ENCODE measurements around the gene CAMK1.
A peak's percentile ranks its signal among the peaks of the same experiment; 100 is the strongest.

The CAMK1 gene

DNA sequence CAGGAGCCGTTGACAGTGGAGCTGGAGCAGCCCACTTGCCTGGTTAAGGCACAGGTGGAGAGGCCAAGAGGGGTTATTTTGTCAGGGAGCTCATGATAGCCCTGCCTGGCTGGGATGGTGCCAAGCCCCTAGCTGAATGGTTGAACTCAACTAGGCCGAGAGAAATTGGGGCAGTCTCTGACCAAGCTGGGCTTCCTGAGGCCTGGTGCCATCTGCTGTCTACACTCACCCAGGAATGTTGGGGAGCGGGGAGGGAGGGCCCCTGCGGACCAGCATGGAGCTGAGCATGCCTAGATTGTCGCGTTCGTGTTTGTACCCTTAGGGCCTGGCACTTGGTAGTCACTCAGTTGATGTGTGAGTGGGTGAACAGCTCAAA, 37.0 kb downstream of the CAMK1 start:
- DNase-seq = no peak

DNA sequence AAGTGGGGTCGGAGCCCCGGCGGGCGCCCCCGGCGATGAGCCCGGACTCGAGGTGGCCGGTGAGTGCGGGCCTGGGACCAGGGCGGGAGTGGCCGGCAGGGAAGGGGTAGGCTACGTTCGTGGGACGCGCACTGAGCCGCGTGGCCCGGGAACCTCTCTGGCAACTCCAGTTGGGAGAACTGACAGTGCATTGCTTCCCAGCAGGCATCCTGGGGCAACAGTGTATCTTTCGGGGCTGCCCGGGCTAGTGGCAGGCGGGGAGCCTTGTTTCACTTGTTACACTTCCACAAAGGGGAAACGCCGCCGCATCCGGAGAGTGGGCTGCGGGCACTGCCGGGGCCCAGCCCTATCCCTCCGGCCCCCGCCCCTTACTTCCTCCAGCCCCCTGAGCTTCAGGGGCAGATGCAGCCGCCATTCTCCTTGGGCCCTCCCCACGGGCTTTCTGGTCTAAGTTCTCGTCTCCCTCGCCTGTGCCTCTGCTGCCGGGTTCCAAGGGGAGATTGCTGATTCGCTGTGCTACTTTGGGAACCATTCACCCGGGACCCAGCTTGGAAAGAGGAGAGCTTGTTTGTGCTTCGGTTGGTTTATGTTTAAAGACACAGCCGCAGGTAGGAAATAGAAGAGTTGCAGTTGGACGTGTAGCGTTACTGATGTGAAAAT, 37.5 kb downstream of the CAMK1 start:
- peak; percentile 41 for DNase-seq

DNA sequence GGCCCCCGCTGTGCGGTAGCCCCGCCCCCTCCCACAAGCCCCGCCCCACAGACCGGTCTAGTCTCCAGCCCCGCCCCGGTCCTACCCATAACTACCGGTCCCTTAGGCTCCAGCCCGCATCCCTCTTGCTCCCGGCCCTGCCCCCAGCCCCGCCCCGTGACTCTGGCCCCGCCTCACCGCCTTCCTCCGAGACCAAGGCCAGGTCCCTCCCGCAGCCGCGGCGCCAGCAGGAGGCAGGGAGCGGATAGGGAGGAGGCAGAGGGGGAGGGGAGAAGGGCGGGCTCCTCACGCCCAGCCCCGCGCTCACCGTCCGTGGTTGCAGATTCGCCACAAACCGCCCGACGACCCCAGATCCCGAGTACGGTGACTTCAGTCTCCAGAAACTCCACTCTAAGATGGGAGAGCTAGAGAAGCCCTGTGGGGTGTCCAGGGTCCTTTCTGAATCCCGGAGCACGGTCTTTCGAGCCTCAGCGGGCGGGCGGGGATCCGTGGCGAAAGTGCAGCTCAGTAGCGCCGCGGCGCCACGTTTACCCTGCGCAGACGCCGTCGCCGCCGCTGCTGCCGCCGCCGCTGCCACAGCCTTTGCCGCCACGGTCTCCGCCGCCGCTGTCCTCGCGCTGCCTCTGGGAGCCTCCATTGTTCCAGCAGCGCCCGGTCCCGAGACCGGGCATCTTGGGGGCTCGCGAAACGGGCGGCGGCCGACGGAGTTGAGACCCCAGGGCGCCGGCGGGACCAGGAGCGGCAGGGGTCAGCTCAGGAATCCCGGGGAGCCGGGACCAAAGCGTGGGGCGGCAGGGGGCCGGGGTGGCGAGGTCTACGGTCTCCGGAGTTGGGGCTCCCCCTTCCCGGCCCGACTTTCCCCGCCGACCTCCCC, 38.3 kb downstream of the CAMK1 start, which contains the start of gene BRPF1:
TSS of gene BRPF1 (plus strand) at position 530 of the 874 bp plus-strand sequence. CDS start 2,406 bp downstream, outside the sequence.
- peak; percentile 100 for DNase-seq

DNA sequence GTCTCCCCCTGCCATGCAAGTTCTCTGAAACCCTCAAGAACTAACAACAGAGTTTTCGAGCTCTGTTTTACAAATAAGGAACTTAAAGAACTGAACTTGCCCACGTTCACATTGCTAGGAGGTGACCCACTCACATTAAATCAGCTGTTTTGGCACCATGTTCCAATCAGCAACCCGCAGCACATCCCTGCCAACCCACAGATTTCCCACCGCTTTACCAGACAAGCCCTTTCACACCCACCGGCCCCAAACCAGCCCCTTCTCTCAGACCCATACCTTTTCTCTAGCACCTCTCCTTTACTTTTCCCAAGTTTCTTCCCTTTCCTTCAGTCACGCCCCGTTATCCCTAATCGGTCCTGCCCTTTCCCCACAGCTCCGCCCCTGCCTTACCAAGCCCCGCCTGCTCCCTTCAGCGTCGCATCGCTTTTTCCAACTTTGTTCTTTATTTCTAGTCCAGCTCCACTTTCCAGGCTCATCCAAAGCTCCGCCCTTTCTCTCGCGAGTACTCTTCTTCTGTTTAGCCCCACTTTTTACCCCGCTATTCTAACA, 39.0 kb downstream of the CAMK1 start:
- DNase-seq = no peak

DNA sequence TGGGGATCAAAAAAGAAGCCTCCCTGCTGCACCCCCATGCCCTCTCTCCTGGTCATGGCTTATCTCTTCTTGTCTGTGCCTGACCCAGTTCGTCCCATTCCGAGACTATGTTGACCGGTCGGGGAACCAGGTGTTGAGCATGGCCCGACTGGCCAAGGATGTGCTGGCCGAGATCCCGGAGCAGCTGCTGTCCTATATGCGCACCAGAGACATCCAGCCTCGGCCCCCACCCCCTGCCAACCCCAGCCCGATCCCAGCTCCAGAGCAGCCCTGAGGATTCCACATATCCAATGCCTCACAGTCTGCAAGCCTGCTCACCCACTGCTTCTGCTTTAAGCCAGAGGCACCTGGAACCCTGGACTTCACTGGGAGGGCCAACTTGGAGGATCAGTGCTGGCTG, 40.3 kb downstream of the CAMK1 start:
- DNase-seq = no peak

DNA sequence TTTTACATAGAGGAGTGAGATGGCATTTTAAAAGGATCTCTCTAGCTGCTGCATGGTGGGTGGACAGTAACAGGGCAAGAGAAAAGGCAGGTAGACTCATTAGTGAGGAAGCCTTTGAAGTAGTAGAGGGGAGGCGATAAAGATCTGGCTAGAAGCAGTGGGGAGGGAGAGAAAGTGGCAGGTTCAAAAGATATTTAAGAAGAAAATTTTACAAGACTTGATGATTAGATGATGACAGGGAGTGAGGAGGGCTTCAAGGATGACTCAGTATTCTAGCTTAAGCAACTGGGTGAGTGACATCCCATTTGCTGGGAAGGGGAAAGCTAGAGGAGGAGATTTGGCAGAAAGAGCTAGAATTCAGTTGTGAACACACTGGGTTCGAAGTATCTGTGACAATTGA, 42.0 kb downstream of the CAMK1 start:
- no peak for DNase-seq

DNA sequence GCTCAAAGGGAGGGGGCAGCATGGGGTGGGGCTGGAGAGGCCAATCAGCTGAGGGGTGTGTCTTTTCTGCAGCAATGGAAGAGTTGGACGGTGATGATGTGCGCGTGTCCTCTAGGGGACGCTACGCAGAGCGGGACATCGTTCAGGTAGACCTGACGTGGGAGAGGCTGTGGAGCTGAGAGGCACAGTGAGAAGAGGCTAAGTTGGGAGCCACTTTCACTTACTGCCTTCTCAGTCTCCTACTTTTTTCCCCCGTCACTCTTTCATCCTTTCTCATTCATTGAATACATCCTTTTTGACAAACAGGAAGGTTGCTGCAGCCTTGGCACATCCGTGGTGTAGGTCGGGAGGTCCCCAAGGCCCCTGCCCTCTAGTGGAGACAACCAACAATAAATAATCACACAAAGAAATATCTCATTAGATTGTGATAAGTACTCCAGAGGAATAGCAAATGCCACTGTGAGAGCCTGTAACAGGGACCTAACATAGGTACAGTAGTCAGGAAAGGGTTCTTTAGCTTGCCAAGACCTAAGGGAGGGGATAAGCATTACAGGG, 42.6 kb downstream of the CAMK1 start:
- DNase-seq = peak; percentile 61

DNA sequence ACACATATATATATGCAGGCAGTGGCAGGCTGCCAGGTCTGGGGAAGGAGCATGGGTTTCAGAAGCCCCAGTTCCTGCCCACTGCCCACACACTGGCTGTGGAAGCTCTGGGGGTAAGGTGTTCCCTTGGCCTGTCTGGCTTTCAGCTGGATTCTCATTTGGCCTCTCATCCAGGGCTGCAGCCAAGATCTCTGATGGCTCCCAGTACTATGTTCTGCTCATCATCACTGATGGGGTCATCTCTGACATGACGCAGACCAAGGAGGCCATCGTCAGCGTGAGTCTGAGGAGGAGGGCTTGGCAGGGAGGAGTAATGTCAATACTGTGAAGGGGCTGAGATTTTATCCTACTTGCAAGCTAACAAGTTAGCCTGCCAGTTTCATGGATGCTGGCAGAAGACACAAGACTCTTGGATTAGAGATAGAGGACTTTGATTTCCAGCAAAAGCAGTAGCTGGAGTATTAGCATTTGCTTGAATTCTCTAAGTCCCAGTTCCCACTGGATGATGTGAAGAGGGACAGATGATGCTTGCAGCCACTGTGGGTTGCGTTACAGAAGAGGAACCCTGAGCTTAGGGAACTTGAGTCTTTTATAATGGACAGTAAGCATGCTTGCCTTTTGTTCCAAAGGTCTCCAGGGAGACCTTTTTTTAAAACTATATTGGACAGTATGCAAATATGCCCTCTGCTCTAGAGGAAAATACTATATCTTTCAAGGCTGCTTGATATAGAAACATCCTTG, 43.8 kb downstream of the CAMK1 start:
- DNase-seq = no peak

DNA sequence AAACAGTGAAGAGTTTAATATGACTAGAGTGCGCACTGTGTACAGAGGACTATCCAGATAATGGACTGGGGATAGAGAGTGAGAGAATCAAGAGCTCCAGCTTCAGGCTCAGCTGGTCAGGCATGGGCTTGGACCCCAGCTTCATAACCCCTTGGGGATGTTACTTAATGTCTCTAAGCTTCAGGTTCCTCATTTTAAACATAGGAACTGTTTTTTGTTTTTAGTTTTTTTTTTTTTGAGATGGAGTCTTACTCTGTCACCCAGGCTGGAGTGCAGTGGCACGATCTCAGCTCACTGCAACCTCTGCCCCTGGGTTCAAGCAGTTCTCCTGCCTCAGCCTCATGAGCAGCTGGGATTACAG, 48.1 kb downstream of the CAMK1 start:
- DNase-seq = no peak

DNA sequence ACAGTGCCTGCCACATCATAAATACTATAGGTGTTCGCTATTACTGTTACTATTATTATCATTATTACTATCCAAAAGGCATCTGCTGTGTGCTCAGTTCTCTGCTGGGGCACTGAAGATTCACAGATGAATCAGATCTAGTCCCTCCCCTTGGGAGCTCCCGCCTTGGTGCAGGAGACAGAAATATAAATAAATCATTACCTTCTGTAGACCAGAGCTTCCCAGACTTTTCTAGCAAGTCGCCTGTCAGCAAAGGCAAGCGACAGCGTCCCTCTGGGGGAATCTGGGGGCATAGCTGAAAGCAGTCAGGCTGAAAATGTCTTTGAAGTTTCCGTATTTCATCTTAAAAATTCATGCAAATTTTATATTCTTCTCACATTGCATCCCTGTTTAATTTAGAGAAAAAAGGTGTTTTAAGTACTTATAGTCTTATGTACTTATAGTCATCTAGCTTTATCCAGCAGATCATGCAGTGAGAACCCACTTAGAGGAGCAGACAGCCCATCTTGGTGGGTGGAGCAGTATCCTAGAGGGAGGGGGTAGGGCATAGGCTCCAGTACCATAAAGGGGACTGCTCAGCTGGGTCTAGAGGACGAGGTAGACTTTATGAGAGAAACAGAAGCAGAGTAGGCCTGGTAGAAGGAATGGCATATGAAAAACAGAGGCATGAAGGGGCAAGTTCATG, 48.6 kb downstream of the CAMK1 start:
- DNase-seq = no peak

DNA sequence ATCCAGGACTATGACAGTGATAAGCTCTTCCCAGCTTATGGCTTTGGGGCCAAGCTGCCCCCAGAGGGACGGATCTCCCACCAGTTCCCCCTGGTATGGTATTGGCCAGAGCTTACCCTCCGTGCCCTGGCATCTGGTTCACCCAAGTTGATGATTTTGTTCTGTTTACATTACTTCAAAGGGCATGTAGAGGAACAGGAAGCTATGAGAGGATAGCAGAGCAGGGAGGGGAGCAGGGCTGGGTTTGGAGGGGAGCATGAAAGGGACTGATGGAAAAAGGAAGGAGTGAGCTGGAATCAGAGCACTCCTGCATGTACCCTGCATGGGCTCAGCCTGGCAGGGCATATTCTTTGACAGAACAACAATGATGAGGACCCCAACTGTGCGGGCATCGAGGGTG, 51.6 kb downstream of the CAMK1 start:
- no peak for DNase-seq

DNA sequence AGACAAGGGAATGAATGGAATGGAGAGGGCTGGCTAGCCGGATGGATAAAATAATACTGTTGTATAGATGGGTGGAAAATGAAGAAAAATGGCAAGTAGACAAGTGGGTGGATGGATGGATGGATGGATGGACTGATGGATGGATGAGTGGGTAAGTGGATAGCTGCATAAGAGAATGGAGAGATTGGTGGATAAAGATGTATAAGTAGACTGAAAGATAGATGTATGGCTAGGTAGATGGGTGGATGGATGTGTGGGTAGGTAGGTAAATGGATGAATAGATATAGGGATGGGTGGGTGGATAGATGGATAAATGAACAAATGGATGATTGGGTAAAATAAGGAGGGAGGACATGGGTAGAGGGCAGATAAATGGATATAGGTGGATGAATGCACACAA, 52.2 kb downstream of the CAMK1 start:
- DNase-seq = no peak

DNA sequence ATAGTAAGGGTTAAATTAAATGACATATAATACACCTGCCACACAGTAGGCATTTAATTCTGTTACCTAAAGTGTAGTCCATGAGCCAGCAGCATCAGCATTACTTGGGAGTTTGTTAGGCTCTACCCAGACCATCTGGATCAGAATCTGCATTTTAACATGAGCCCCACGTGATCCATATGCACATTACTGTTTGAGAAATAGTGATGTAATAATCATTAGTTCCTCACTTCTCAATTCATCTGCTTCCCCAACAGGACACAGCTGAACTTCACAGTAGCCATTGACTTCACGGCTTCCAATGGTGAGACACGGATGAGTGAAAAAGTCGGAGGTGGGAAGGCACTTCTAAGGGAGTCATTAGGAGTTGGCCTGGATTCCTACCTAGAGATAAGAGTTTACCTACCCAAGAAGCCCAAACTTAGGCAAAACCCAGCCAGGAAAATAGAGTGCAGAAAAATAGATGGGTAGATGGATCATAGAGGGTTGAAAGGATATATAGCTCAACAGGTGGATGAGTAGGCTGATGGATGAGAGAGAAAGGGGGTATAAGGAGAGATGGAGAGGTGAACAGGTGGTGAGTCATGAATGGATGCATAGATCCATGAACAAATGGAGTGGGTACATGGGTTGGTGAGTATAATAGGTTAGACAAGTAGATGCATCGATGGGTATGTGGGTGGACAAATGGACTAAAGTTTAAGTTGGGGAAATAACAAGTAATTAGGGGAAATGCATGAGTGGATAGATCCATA, 52.8 kb downstream of the CAMK1 start:
- DNase-seq = no peak

DNA sequence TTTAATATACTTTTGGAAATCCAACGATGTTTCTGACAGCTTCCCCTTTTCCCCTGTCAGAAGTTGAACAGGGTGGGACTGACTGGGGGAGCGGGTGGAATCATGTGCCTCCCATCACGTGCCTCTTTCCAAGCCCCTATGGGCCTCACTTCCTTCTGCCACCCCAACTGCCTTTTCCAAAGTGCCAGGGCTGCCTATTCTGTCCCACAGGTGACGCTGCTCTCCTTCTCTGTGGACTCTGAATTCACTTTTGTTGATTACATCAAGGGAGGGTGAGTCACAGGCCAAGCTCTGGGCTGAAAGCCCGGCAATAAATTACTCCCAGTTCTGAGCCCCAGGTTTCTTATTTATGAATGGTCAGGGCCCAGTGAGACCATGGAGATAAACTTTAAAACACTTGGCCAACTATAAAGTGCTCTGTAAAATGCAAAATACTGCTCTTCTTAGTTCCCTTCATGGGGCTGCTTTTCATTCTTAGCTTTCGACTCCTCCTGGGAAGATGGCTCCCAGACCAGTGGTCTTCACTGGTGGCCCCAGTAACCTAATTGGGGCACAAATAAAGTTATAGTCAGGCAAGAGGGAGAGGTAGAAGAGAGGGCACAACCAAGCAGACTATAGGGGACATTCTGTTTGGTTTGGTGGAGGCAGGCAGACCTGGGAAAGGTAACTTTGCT, 53.8 kb downstream of the CAMK1 start:
- DNase-seq = peak; percentile 69

DNA sequence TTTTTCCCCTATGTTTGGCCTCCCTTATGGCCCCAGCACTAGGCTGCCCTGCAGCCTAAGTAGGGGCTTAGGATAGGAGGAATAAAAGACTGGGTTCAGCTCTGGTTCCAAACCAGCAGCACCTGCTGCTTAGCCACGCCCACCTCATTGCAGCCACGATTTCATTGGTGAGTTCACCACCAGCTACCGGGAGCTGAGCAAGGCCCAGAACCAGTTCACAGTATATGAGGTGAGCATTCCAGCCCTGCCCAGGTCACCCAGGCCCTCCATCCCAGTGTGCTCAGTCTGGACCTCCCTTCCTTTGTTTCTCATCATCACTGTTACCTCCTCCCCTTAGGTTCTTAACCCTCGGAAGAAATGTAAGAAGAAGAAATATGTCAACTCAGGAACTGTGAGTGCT, 54.6 kb downstream of the CAMK1 start:
- DNase-seq = no peak

DNA sequence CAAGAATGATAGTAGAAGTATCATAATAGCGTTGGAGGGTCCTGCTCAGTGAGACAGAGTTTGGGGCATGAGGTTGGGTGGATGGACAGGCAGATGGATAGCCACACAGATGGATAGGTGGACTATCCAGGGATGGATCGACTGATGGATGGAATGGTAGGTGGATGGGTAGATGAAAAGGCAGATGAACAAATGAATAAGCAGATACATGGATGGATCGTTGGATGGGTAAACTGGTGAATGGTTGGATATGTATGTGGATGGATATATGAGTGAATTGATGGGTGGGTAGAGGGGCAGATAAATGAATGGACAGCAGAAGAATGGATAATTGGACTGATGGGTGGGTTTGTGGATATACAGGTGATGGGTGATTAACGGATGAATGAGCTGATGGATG, 56.6 kb downstream of the CAMK1 start:
- DNase-seq = no peak

DNA sequence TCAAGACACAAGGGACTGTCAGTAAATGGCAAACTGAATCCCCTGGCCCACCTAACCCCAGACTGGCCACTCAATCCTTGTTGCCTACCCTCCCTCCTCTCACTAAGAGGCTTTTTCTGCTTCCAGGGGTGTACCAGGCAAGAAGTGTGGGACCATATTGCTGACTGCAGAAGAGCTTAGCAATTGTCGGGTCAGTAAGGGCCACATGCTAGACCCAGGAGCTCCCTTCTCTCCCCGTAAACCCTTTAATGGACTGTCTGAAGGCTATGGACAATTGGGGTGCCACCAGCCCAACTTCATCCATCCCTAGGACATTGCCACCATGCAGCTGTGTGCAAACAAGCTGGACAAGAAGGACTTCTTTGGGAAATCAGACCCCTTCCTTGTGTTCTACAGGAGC, 57.3 kb downstream of the CAMK1 start:
- no peak for DNase-seq

DNA sequence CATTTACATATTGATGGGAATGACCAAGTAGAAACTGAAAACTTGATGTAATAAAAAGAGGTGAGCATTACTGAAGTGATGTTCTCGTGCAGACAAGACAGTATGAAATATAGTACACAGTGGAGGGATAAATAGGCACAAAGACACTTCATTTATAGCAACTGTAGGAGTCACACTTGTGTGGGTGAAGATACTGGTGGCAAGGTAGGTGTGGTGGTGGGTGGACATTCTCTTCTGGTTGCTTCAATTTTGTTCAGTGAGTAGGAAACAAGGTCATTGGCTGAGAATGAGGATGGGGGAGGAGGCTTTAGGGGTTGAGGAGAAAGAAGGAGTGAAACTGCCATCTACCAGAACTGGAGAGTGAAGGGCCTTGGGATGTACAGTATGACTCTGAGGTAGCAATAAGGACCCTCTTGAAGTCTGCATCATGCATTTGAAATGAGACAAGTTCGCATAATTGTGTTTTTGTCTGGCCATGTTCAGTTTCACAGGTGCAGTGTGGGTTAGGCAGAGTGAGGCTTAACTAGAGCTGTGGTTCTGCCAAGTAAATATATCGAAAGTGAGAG, 59.5 kb downstream of the CAMK1 start:
- DNase-seq = no peak
